ENCODE measurements around the gene ART4.

ART4 gene

GRCh38 chr12:14860490-14860889 lies 17.2 kb upstream of the ART4 start:
- H3K9ac ChIP-seq, result no peak overlapping the region
- no peaks in the 10 kb centered on the region for H3K27me3 ChIP-seq (ENCODE audit: insufficient read depth, low read depth)
- no peak overlapping the region for H2AFZ ChIP-seq (ENCODE audit: low read depth)
- H3K4me3 ChIP-seq (IDR thresholded peaks at IDR 0.05; ENCODE audit: insufficient read depth, low read depth, low read length), result no peak overlapping the region
- no peak overlapping the region for H3K27ac ChIP-seq
- no peaks in the 10 kb centered on the region for H3K79me2 ChIP-seq (ENCODE audit: insufficient read depth, low read depth)
- no peak overlapping the region for H3K4me2 ChIP-seq
- H3K36me3 ChIP-seq (ENCODE audit: insufficient read depth), result no peaks in the 10 kb centered on the region
- no peak for TF ChIP-seq CTCF (conservative IDR thresholded peaks at IDR 0.05; ENCODE audit: low read depth, low read length)
- no peaks in the 10 kb centered on the region for H3K4me1 ChIP-seq (ENCODE audit: low read depth, poor library complexity, severe bottlenecking)
- H4K20me1 ChIP-seq (ENCODE audit: insufficient read depth), result no peaks in the 10 kb centered on the region

- H3K79me2 ChIP-seq (ENCODE audit: insufficient read depth, low read depth), result no peaks in the 10 kb centered on the region
- no peaks in the 10 kb centered on the region for H3K4me1 ChIP-seq (ENCODE audit: low read depth, poor library complexity, severe bottlenecking)
- H3K27ac ChIP-seq, result no peak overlapping the region
- H3K9ac ChIP-seq, result no peak overlapping the region
- no peaks in the 10 kb centered on the region for H3K27me3 ChIP-seq (ENCODE audit: insufficient read depth, low read depth)
- no peaks in the 10 kb centered on the region for H4K20me1 ChIP-seq (ENCODE audit: insufficient read depth)
- no peak for TF ChIP-seq CTCF (conservative IDR thresholded peaks at IDR 0.05; ENCODE audit: low read depth, low read length)
- no peak overlapping the region for H3K4me2 ChIP-seq
- H3K4me3 ChIP-seq (IDR thresholded peaks at IDR 0.05; ENCODE audit: insufficient read depth, low read depth, low read length), result no peak overlapping the region
- H3K36me3 ChIP-seq (ENCODE audit: insufficient read depth), result no peaks in the 10 kb centered on the region
- no peak overlapping the region for H2AFZ ChIP-seq (ENCODE audit: low read depth)
Observed at GRCh38 chr12:14858513-14858912, 15.2 kb upstream of the ART4 start.

- H3K4me3 ChIP-seq (IDR thresholded peaks at IDR 0.05; ENCODE audit: insufficient read depth, low read depth, low read length), result no peak overlapping the region
- no peak overlapping the region for H2AFZ ChIP-seq (ENCODE audit: low read depth)
- H4K20me1 ChIP-seq (ENCODE audit: insufficient read depth), result no peaks in the 10 kb centered on the region
- H3K27ac ChIP-seq, result no peak overlapping the region
- no peaks in the 10 kb centered on the region for H3K79me2 ChIP-seq (ENCODE audit: insufficient read depth, low read depth)
- H3K4me1 ChIP-seq (ENCODE audit: low read depth, poor library complexity, severe bottlenecking), result peaks cover 14% of the 10 kb centered on the region
- no peak for TF ChIP-seq CTCF (conservative IDR thresholded peaks at IDR 0.05; ENCODE audit: low read depth, low read length)
- no peak overlapping the region for H3K9ac ChIP-seq
- no peaks in the 10 kb centered on the region for H3K36me3 ChIP-seq (ENCODE audit: insufficient read depth)
- no peak overlapping the region for H3K4me2 ChIP-seq
- no peaks in the 10 kb centered on the region for H3K27me3 ChIP-seq (ENCODE audit: insufficient read depth, low read depth)
Observed at GRCh38 chr12:14854586-14855183, 11.4 kb upstream of the ART4 start.

GRCh38 chr12:14853961-14854360 lies 10.6 kb upstream of the ART4 start:
- H3K79me2 ChIP-seq (ENCODE audit: insufficient read depth, low read depth), result no peaks in the 10 kb centered on the region
- H3K9ac ChIP-seq, result no peak overlapping the region
- H4K20me1 ChIP-seq (ENCODE audit: insufficient read depth), result no peaks in the 10 kb centered on the region
- no peaks in the 10 kb centered on the region for H3K36me3 ChIP-seq (ENCODE audit: insufficient read depth)
- no peaks in the 10 kb centered on the region for H3K27me3 ChIP-seq (ENCODE audit: insufficient read depth, low read depth)
- no peak overlapping the region for H3K27ac ChIP-seq
- no peak overlapping the region for H3K4me2 ChIP-seq
- H3K4me3 ChIP-seq (IDR thresholded peaks at IDR 0.05; ENCODE audit: insufficient read depth, low read depth, low read length), result no peak overlapping the region
- no peak for TF ChIP-seq CTCF (conservative IDR thresholded peaks at IDR 0.05; ENCODE audit: low read depth, low read length)
- H2AFZ ChIP-seq (ENCODE audit: low read depth), result no peak overlapping the region
- peaks cover 14% of the 10 kb centered on the region for H3K4me1 ChIP-seq (ENCODE audit: low read depth, poor library complexity, severe bottlenecking)
